ENCODE data around the gene SRCIN1.
"Not testable (repeated sequence)": the region's sequence is repeated elsewhere in the genome, so short reads cannot be mapped to it uniquely, and the experiment has no call there.

Gene SRCIN1

DNA sequence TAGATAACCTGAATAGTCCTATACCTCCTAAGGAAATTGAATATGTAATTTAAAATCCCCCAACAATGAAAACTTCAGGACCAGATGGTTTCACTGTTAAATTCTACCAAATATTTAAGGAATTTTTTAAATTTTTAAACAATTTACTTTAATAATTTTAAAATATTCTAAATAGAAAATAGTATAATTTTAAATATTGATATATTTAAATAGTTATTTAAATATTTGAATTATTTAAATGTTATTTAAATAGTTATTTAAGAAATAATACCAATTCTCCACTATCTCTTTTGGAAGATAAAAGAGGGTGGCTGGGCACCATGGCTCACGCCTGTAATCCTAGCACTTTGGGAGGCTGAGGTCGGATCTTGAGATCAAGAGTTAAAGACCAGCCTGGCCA, 104.0 kb downstream of the SRCIN1 start:
- DNase-seq = not testable (repeated sequence)

GRCh38 chr17:38499230-38499629, 106.5 kb downstream of the SRCIN1 start:
- not testable (repeated sequence) for DNase-seq

- no peak for DNase-seq
Measured at GRCh38 chr17:38498353-38498752, 107.4 kb downstream of the SRCIN1 start.

GRCh38 chr17:38497656-38498055, 108.1 kb downstream of the SRCIN1 start:
- not testable (repeated sequence) for DNase-seq

DNA sequence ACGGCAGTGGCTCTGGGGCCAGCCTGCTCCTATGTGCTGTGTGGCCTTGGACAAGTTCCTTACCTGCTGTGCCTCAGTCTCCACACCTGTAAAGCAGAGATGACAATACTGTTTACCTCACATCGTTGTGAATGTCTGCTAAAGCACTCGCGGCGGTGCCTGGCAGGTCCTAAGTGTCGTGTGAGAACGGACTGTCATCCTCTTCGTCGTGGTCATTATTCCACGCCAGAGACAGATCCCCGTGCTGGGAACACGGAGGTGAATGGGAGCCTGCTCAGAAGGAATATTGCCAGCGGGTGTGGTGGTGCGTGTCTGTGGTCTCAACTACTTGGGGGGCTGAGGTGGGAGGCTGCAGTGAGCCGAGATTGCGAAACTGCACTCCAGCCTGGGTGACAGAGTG, 111.6 kb downstream of the SRCIN1 start:
- not testable (repeated sequence) for DNase-seq

DNA sequence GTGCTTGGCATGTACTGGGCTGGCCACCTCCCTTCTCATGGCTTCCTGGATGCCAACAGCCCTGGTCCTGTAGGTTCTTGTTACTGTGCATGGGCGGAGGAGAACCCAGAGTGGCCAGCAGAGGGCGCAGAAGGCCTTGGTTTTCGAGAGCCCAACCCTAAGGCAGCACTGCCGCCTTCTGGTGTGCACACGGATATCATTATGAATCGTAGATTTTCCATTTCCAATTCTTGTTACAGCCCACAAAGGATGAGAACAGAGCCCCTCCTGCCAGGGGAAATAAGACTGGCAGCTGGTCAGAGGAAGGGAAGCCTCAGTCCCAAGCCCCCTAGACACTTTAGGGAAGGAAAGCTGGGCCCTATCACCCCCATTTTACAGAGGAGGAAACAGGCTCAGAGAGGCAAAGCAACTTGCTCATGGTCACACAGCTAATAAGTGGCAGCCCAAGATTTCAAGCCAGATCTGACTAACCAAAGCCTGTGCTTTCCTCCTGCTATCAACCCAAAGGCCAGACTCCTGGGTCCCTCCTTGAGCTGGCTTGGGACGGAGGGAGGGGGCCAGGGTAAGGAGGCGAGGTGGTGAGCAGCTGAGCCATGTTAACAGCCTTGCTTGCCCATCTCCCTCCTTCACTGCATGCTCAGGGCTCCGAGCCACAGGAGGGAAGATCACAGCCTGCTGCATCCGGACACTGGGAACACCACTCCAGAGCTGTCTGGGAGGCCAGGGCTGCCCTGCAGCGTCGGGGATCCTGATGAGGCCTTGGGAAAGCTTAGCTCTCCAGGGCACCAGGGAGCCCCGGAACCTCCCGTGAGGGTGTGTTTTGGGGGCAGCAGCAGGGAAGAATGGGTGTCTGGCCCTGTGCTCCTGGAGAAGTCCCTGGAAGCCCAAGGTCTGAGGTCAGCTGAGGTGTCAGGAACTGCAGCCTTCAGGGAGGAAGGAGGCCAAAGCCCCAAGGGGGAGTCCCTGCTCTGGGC, 113.4 kb downstream of the SRCIN1 start:
- DNase-seq = peak; percentile 64

DNA sequence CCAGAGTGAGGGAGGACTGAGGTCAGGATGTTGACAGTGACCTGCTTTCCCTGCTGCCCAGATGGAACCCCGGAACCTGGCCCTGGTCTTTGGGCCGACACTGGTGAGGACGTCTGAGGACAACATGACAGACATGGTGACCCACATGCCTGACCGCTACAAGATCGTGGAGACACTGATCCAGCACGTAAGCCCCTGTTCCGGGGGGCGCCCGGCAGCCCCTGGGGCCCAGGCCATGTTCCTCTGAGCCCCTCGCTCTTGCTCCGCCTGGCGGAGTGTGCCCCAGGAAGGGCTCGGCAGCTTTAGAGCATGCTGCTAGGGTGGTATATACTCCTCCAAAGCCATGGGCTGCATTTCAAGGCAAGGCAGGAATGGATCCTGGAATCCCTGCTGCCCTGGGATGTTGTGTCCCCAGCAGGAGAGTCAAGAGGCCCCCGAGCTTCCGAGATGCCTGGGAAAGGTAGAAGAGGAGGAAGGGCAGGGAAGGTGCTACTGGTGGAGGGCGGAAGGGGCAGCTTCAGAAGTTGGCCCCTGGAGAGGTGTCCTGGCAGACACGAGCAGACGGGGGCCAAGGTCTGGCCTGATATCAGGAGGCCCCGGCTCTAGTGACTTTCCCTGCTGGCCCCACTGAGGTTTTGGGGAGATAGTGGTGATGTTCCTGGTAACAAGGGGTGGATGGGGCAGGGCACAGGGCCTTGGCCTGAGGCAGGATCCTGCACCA, 114.2 kb downstream of the SRCIN1 start:
- DNase-seq = not testable (repeated sequence)

GRCh38 chr17:38489774-38490173, 116.0 kb downstream of the SRCIN1 start:
- DNase-seq = not testable (repeated sequence)

GRCh38 chr17:38485681-38486298, 120.0 kb downstream of the SRCIN1 start:
- not testable (repeated sequence) for DNase-seq

GRCh38 chr17:38485146-38485468, 120.6 kb downstream of the SRCIN1 start:
- DNase-seq = no peak

GRCh38 chr17:38484242-38485145, 121.3 kb downstream of the SRCIN1 start:
- peak; percentile 40 for DNase-seq

- DNase-seq = not testable (repeated sequence)
Measured at GRCh38 chr17:38482700-38483043, 123.1 kb downstream of the SRCIN1 start.

DNA sequence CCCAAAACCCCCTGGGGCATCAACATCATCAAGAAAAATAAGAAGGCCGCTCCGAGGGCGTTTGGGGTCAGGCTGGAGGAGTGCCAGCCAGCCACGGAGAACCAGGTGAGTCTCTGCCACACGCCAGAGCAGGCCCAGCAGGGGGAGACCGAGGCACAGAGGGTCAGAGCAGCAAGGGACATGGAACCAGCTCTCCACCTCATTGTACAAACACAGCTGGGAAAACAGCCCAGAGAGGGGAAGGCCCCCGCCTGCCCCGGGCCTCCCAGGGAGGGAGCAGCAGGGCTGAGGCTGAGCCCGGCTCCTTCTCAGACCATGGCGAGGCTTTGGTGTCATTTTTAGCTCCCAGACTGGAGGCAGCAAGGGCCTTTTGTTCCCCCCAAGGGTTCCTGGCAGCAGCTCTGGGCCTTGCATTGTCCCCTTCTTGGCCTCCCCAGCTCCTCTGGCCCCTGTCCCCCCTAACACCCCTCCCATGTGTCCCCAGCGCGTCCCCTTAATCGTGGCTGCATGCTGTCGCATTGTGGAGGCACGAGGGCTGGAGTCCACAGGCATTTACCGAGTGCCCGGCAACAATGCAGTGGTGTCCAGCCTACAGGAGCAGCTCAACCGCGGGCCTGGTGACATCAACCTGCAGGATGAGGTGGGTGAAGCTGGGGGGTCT, 123.6 kb downstream of the SRCIN1 start:
- DNase-seq = not testable (repeated sequence)

All from NCI-H1105 (cell line).